HepG2 (cell line): ENCODE results near the gene INAFM1. TPM values are rescaled to one million over a fixed set of nuclear protein-coding genes. Genes with fewer than 3 reads are reported as not detected.

ENCODE experiments used
- ARNT ChIP-seq: fragments of 450-650 bp; IDR thresholded peaks from 2 replicates; pipeline ENCODE4 v1.6.1; 2017
- FOXC1 ChIP-seq: sonication (generic); formaldehyde crosslinking; IDR thresholded peaks from 2 replicates; pipeline ENCODE4 v1.8.0; 2022; ENCODE audit warnings: mild to moderate bottlenecking, missing genetic modification reagents, borderline replicate concordance
- IRF2 ChIP-seq: IDR thresholded peaks from 2 replicates; pipeline ENCODE4 v1.6.1; 2018; ENCODE audit warnings: missing genetic modification reagents, missing compliant biosample characterization
- MED8 ChIP-seq: sonication (generic); formaldehyde crosslinking; IDR thresholded peaks from 2 replicates; pipeline ENCODE4 v1.8.1; 2023; ENCODE audit warnings: mild to moderate bottlenecking, missing genetic modification reagents; ENCODE audit not compliant: insufficient replicate concordance
- RARA ChIP-seq: IDR thresholded peaks from 2 replicates; pipeline ENCODE4 v1.6.1; 2016; ENCODE audit warnings: missing genetic modification reagents, missing compliant biosample characterization
- RBM39 ChIP-seq: fragments of 200-400 bp; formaldehyde crosslinking; IDR thresholded peaks from one replicate; pipeline ENCODE4 v1.6.1; 2018; ENCODE audit warnings: antibody characterized with exemption, mild to moderate bottlenecking, low read depth, low read length; ENCODE audit not compliant: poor library complexity, severe bottlenecking
- RORA ChIP-seq: sonication (generic); formaldehyde crosslinking; IDR thresholded peaks from 2 replicates; pipeline ENCODE4 v1.5.0; 2020; ENCODE audit warnings: mild to moderate bottlenecking, missing genetic modification reagents, moderate library complexity
- SIN3A ChIP-seq: IDR thresholded peaks from 2 replicates; pipeline ENCODE4 v1.6.1; 2011; ENCODE audit warnings: low read depth, mild to moderate bottlenecking, control low read depth, low read length, borderline replicate concordance
- TBL1XR1 ChIP-seq: fragments of 150-350 bp; IDR thresholded peaks from 2 replicates; pipeline ENCODE4 v1.6.1; 2014; ENCODE audit warnings: borderline replicate concordance, low read length; ENCODE audit not compliant: partially characterized antibody
- ZBTB49 ChIP-seq: sonication (generic); formaldehyde crosslinking; IDR thresholded peaks from 2 replicates; pipeline ENCODE4 v1.4.0; 2020; ENCODE audit warnings: missing genetic modification reagents, borderline replicate concordance
- ZNF143 ChIP-seq: sonication (generic); formaldehyde crosslinking; IDR thresholded peaks from 2 replicates; pipeline ENCODE4 v1.4.0; 2020; ENCODE audit warnings: missing genetic modification reagents
- ZNF430 ChIP-seq: sonication (generic); formaldehyde crosslinking; IDR thresholded peaks from 2 replicates; pipeline ENCODE4 v1.9.0; 2021; ENCODE audit warnings: mild to moderate bottlenecking, missing genetic modification reagents
- ZNF577 ChIP-seq: sonication (generic); formaldehyde crosslinking; IDR thresholded peaks from 2 replicates; pipeline ENCODE4 v1.4.0; 2020; ENCODE audit warnings: mild to moderate bottlenecking, low read depth, missing genetic modification reagents, borderline replicate concordance
- ZNF619 ChIP-seq: sonication (generic); formaldehyde crosslinking; IDR thresholded peaks from 2 replicates; pipeline ENCODE4 v1.4.0; 2020; ENCODE audit warnings: mild to moderate bottlenecking, missing genetic modification reagents
- ZNF782 ChIP-seq: sonication (generic); formaldehyde crosslinking; IDR thresholded peaks from 2 replicates; pipeline ENCODE4 v1.4.0; 2020; ENCODE audit warnings: missing genetic modification reagents, mild to moderate bottlenecking, borderline replicate concordance
- ZSCAN21 ChIP-seq: sonication (generic); formaldehyde crosslinking; IDR thresholded peaks from 2 replicates; pipeline ENCODE4 v1.8.0; 2022; ENCODE audit warnings: mild to moderate bottlenecking, missing genetic modification reagents, moderate library complexity, borderline replicate concordance
- polyA plus RNA-seq, 8 experiments: library from polyadenylated mRNA; depleted of rRNA in 3 of 8; stranded (reverse) in 7 of 8; unstranded in 1 of 8; fragments of >200 nt; fragmentation: Illumina TruSeq in 4 of 8; extraction: Trizol in 4 of 8; gene quantifications; 2 replicates each; pipeline versions ENCODE4 v1.2.1 to v1.2.3, GENCODE V29; 2011 to 2016; ENCODE audit warnings: low read depth in 4 of 8, missing spikeins in 1 of 8, mixed read lengths in 1 of 8; ENCODE audit not compliant: insufficient read depth in 1 of 8
- total RNA-seq, 5 experiments: library from RNA; depleted of rRNA; stranded (reverse); fragments of >200 nt; fragmentation: Illumina TruSeq; extraction: Trizol; gene quantifications; 2 replicates each; pipeline ENCODE4 v1.2.3, GENCODE V29; 2016; ENCODE audit warnings: low read depth in 1 of 5
- TF ChIP-seq, protein P1 (sequence below): sonication (generic); formaldehyde crosslinking; IDR thresholded peaks from 2 replicates; pipeline ENCODE4 v1.4.0; 2020; ENCODE audit warnings: mild to moderate bottlenecking, missing genetic modification reagents
- TF ChIP-seq, protein P2 (sequence below): sonication (generic); formaldehyde crosslinking; IDR thresholded peaks from 2 replicates; pipeline ENCODE4 v1.5.1; 2020; ENCODE audit warnings: mild to moderate bottlenecking, missing genetic modification reagents

INAFM1 gene
- total and polyA plus RNA-seq, 2 of the 13 experiments (the other 11 are each of a cell fraction or from before 2014, with no cell fraction given) = 0.88 to 1.9 TPM

DNA sequence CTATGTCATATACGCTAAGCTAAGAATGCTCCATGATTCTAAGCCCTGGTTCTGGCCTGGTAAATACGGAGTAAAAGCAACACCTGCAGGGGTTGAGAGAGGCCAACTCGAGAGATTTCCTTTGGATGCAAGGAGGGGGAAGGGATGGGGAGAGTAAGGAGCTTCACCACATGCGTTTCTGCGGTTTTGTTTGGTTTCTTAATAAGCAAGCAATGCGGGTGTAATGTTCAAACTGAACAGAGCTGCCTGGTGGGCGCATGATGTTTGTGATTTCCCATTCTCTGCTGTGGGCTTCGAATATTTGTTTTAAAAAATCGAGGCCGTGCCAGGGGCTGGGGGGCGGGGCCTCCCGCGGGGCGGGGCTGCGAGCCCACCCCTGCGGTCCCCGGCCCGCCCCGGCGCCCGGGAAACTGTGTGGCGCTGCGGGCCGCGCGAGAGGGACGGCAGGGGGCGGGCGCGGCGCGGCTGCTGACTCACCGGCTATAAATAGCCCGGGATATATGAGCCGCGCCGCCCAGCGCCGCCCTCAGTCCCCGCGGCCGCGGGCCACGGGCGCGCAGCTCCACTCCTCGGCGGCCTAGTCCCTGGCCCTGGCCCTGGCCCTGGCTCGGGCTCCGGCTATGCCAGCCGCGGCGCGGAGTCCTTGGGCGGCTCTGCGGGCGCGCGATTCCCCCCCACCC is 48.8 kb upstream of the INAFM1 start (continued):
- TF ChIP-seq RBM39 (no peak), SIN3A (peak; percentile 59; the same call in 1 of the 2 replicates), ZNF430 (0 out of 2 replicates have a peak, but pooled peaks have one; percentile 57), RORA (no peak), IRF2 (CRISPR knock-in tag) (peak; percentile 65; the same call in 1 of the 2 replicates), ARNT (no peak), FOXC1 (CRISPR knock-in tag) (peak; percentile 81; the same call in 1 of the 2 replicates), ZNF143 (no peak), RARA (CRISPR knock-in tag) (0 out of 2 replicates have a peak, but pooled peaks have one; percentile 10), ZSCAN21 (peak; percentile 77; the same call in 1 of the 2 replicates), ZNF619 (CRISPR knock-in tag) (no peak), ZNF782 (CRISPR knock-in tag) (peak; percentile 17; the same call in 1 of the 2 replicates), ZBTB49 (0 out of 2 replicates have a peak, but pooled peaks have one; percentile 61), TBL1XR1 (peak; percentile 34), MED8 (CRISPR knock-in tag) (peak; percentile 54), ZNF577 (CRISPR knock-in tag) (no peak)
- TF ChIP-seq, protein P1, sequence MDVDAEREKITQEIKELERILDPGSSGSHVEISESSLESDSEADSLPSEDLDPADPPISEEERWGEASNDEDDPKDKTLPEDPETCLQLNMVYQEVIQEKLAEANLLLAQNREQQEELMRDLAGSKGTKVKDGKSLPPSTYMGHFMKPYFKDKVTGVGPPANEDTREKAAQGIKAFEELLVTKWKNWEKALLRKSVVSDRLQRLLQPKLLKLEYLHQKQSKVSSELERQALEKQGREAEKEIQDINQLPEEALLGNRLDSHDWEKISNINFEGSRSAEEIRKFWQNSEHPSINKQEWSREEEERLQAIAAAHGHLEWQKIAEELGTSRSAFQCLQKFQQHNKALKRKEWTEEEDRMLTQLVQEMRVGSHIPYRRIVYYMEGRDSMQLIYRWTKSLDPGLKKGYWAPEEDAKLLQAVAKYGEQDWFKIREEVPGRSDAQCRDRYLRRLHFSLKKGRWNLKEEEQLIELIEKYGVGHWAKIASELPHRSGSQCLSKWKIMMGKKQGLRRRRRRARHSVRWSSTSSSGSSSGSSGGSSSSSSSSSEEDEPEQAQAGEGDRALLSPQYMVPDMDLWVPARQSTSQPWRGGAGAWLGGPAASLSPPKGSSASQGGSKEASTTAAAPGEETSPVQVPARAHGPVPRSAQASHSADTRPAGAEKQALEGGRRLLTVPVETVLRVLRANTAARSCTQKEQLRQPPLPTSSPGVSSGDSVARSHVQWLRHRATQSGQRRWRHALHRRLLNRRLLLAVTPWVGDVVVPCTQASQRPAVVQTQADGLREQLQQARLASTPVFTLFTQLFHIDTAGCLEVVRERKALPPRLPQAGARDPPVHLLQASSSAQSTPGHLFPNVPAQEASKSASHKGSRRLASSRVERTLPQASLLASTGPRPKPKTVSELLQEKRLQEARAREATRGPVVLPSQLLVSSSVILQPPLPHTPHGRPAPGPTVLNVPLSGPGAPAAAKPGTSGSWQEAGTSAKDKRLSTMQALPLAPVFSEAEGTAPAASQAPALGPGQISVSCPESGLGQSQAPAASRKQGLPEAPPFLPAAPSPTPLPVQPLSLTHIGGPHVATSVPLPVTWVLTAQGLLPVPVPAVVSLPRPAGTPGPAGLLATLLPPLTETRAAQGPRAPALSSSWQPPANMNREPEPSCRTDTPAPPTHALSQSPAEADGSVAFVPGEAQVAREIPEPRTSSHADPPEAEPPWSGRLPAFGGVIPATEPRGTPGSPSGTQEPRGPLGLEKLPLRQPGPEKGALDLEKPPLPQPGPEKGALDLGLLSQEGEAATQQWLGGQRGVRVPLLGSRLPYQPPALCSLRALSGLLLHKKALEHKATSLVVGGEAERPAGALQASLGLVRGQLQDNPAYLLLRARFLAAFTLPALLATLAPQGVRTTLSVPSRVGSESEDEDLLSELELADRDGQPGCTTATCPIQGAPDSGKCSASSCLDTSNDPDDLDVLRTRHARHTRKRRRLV = no peak
- TF ChIP-seq, protein P2, sequence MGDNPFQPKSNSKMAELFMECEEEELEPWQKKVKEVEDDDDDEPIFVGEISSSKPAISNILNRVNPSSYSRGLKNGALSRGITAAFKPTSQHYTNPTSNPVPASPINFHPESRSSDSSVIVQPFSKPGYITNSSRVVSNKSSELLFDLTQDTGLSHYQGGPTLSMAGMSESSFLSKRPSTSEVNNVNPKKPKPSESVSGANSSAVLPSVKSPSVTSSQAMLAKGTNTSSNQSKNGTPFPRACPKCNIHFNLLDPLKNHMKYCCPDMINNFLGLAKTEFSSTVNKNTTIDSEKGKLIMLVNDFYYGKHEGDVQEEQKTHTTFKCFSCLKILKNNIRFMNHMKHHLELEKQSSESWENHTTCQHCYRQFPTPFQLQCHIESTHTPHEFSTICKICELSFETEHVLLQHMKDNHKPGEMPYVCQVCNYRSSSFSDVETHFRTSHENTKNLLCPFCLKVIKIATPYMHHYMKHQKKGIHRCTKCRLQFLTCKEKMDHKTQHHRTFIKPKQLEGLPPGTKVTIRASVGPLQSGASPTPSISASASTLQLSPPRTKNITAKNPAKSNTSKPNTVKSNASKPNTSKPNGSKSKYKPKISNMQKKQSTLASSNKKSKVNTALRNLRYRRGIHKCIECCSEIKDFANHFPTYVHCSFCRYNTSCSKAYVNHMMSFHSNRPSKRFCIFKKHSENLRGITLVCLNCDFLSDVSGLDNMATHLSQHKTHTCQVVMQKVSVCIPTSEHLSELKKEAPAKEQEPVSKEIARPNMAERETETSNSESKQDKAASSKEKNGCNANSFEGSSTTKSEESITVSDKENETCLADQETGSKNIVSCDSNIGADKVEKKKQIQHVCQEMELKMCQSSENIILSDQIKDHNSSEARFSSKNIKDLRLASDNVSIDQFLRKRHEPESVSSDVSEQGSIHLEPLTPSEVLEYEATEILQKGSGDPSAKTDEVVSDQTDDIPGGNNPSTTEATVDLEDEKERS (CRISPR knock-in tag) = 0 out of 2 replicates have a peak, but pooled peaks have one; percentile 8
